Endothelial cell of umbilical vein (primary cell): ENCODE results near the gene MAPRE2. TPM values are rescaled to one million over a fixed set of nuclear protein-coding genes. Genes with fewer than 3 reads are reported as not detected.

ENCODE experiments used
- BruUV-seq: library from RNA; stranded (reverse); fragments of 400-500 nt; replicated peaks from 2 replicates; lab custom pipeline; 2021; lab: Mats Ljungman, UMichigan
- CTCF ChIA-PET: fragments of 300-600, 350-600 bp; sonication (Branson Sonifier 250); formaldehyde crosslinking; loops from one replicate; lab custom pipeline; 2021; ENCODE audit warnings: antibody characterized with exemption, inconsistent platforms; lab: Charles Lee
- POLR2A ChIA-PET: fragments of 300-600, 350-600 bp; sonication (Branson Sonifier 250); formaldehyde crosslinking; loops from one replicate; lab custom pipeline; 2021; ENCODE audit warnings: antibody characterized with exemption, inconsistent platforms; lab: Charles Lee
- DNase-seq: peaks from one replicate; pipeline ENCODE4 v3.0.0-alpha.2; 2011; ENCODE audit warnings: low read depth, low spot score
- FAIRE-seq: peaks from 2 replicates; lab custom pipeline; 2011; peaks lifted over from hg19 to GRCh38; lab: Jason Lieb, UNC
- H2AFZ ChIP-seq: 2 replicates; pipeline ENCODE4 v1.6.0; 2012; ENCODE audit warnings: low read depth, low read length, control low read depth, inconsistent platforms
- H3K27ac ChIP-seq: 2 replicates; pipeline ENCODE4 v1.5.1; 2011; ENCODE audit warnings: low read depth, mild to moderate bottlenecking, control low read depth, low read length, moderate library complexity; ENCODE audit not compliant: insufficient read depth
- H3K27me3 ChIP-seq, 2 experiments: 2 replicates each; pipeline versions ENCODE4 v1.6.0 to v1.6.1; 2011; ENCODE audit warnings: low read length in 2 of 2, mixed read lengths in 1 of 2; ENCODE audit not compliant: control insufficient read depth in 2 of 2, insufficient read depth in 2 of 2
- H3K36me3 ChIP-seq, 2 experiments: 2 replicates in 1 of 2; 3 replicates in 1 of 2; pipeline ENCODE4 v1.5.1; 2011; ENCODE audit warnings: low read length in 2 of 2, mild to moderate bottlenecking in 1 of 2, moderate library complexity in 1 of 2; ENCODE audit not compliant: control insufficient read depth in 2 of 2, insufficient read depth in 2 of 2; ENCODE audit errors: extremely low read depth in 1 of 2
- H3K4me1 ChIP-seq: 3 replicates; pipeline ENCODE4 v1.5.1; 2011; ENCODE audit warnings: mild to moderate bottlenecking, low read length; ENCODE audit not compliant: control insufficient read depth, insufficient read depth; ENCODE audit errors: extremely low read depth
- H3K4me2 ChIP-seq: 2 replicates; pipeline ENCODE4 v1.6.1; 2011; ENCODE audit warnings: low read length, control low read depth, mixed read lengths; ENCODE audit not compliant: insufficient read depth
- H3K4me3 ChIP-seq, 3 experiments: fragments of 200-600 bp in 1 of 3; sonication (generic), shearing (Covaris generic) in 1 of 3; replicated peaks in 1 of 3; 2 replicates each; pipeline ENCODE4 v1.5.1; 2011 to 2016; ENCODE audit warnings: control low read depth in 3 of 3, low read length in 3 of 3, mild to moderate bottlenecking in 2 of 3, inconsistent platforms in 1 of 3, low read depth in 1 of 3, moderate library complexity in 1 of 3; ENCODE audit not compliant: insufficient read depth in 1 of 3
- H3K79me2 ChIP-seq: 2 replicates; pipeline ENCODE4 v1.6.0; 2012; ENCODE audit warnings: low read length, inconsistent platforms; ENCODE audit not compliant: control insufficient read depth, insufficient read depth
- H3K9ac ChIP-seq: replicated peaks from 2 replicates; pipeline ENCODE3; 2011; ENCODE audit warnings: low read length, control low read depth; ENCODE audit not compliant: insufficient read depth; ENCODE audit errors: extremely low read depth
- H3K9me1 ChIP-seq: replicated peaks from 3 replicates; pipeline ENCODE4 v1.6.0; 2011; ENCODE audit warnings: mild to moderate bottlenecking, low read length; ENCODE audit not compliant: control insufficient read depth, insufficient read depth; ENCODE audit errors: extremely low read depth
- H3K9me3 ChIP-seq: replicated peaks from 2 replicates; pipeline ENCODE4 v1.5.1; 2012; ENCODE audit warnings: low read length, inconsistent platforms; ENCODE audit not compliant: control insufficient read depth, insufficient read depth
- H4K20me1 ChIP-seq: replicated peaks from 2 replicates; pipeline ENCODE3; 2011; ENCODE audit warnings: mild to moderate bottlenecking, low read length; ENCODE audit not compliant: control insufficient read depth, insufficient read depth; ENCODE audit errors: extremely low read depth
- EZH2 ChIP-seq: IDR thresholded peaks from 2 replicates; pipeline ENCODE4 v1.6.1; 2012; ENCODE audit warnings: borderline replicate concordance, low read depth, mild to moderate bottlenecking, moderate library complexity, low read length, inconsistent platforms; ENCODE audit not compliant: severe bottlenecking
- FOS ChIP-seq: IDR thresholded peaks from 2 replicates; pipeline ENCODE4 v1.6.1; 2011; ENCODE audit warnings: mild to moderate bottlenecking, low read length, moderate library complexity, borderline replicate concordance; ENCODE audit not compliant: insufficient read depth
- GATA2 ChIP-seq: IDR thresholded peaks from 2 replicates; pipeline ENCODE4 v1.7.0; 2011; ENCODE audit warnings: low read depth, mild to moderate bottlenecking, moderate library complexity, mixed read lengths, low read length; ENCODE audit not compliant: insufficient read length, insufficient read depth
- JUN ChIP-seq: IDR thresholded peaks from 2 replicates; pipeline ENCODE4 v1.6.1; 2011; ENCODE audit warnings: borderline replicate concordance, low read depth; ENCODE audit not compliant: insufficient read length, insufficient read depth
- MYC ChIP-seq: IDR thresholded peaks from one replicate; pipeline ENCODE4 v1.6.1; 2011; ENCODE audit warnings: mild to moderate bottlenecking, low read depth, low read length
- POLR2A ChIP-seq: IDR thresholded peaks from 2 replicates; pipeline ENCODE4 v1.6.1; 2012; ENCODE audit warnings: low read depth, mild to moderate bottlenecking, control low read depth, low read length
- POLR2AphosphoS5 ChIP-seq: IDR thresholded peaks from 2 replicates; pipeline ENCODE4 v1.6.1; 2012; ENCODE audit warnings: low read depth, mild to moderate bottlenecking, control low read depth, low read length, moderate library complexity; ENCODE audit not compliant: insufficient read depth
- dilution Hi-C: fragments of 300-500 bp; cut with MboI; formaldehyde crosslinking; loops from one replicate; pipeline ENCODE4 v1.15.0; 2019; ENCODE audit warnings: low sequenced_read_pairs; ENCODE audit not compliant: extremely low pct_ligation_motif_present
- intact Hi-C: fragments of 100-400 bp; cut with micrococcal nuclease; formaldehyde crosslinking; loops from one replicate; pipeline ENCODE4 v1.10.0; 2022
- polyA plus RNA-seq, 4 experiments: library from polyadenylated mRNA; depleted of rRNA in 3 of 4; stranded (reverse) in 3 of 4; unstranded in 1 of 4; fragments of >200 nt; gene quantifications; 2 replicates each; pipeline versions ENCODE4 v1.2.1 to v1.2.3, GENCODE V29; 2011 to 2012; ENCODE audit warnings: missing spikeins in 1 of 4
- total RNA-seq: library from RNA; stranded (reverse); gene quantifications from 2 replicates; pipeline ENCODE4 v1.2.3, GENCODE V29; 2021
- TF ChIP-seq, protein P1 (sequence below), 2 donors: IDR thresholded peaks; 1 replicate in 1 of 2; 2 replicates in 1 of 2; pipeline ENCODE4 v1.5.1; 2011; ENCODE audit warnings: low read length in 2 of 2, mild to moderate bottlenecking in 2 of 2, moderate library complexity in 2 of 2, control low read depth in 1 of 2, inconsistent platforms in 1 of 2, low read depth in 1 of 2; ENCODE audit not compliant: insufficient read depth in 1 of 2; ENCODE audit errors: extremely low read depth in 1 of 2
- TF ChIP-seq, protein P2 (sequence below): IDR thresholded peaks from 2 replicates; pipeline ENCODE4 v1.6.1; 2011; ENCODE audit not compliant: insufficient read depth, insufficient read length

MAPRE2 gene
- total and polyA plus RNA-seq, 2 donors (not counting 3 experiments of a cell fraction or from before 2014, with no cell fraction given) = 117 to 148 TPM

- H3K9ac ChIP-seq = no peak overlapping the region
Measured at GRCh38 chr18:35130236-35130635, 89.0 kb downstream of the MAPRE2 start.

More at GRCh38 chr18:35130236-35130635, 89.0 kb downstream of the MAPRE2 start:
- H3K4me1 ChIP-seq = peaks cover 9% of the 10 kb centered on the region
- H4K20me1 ChIP-seq = peaks cover 4% of the 10 kb centered on the region
- H3K79me2 ChIP-seq = no peaks in the 10 kb centered on the region
- no peak for DNase-seq
- ChIA-PET CTCF (interaction anchor here (0.6 to 2.8 kb wide), 3 partner anchors 14 to 250 kb away, joined by 3 to 17 read pairs (median 4); no protein-coding TSS in a partner anchor), POLR2A (interaction anchor here (0.6 kb wide), 1 partner anchor 263 kb away, joined by 3 read pairs; no protein-coding TSS in a partner anchor)
- no peak for FAIRE-seq
- TF ChIP-seq GATA2 = no peak
- TF ChIP-seq JUN = no peak
- TF ChIP-seq POLR2A = no peak
- no peak for TF ChIP-seq EZH2
- TF ChIP-seq, protein P1, sequence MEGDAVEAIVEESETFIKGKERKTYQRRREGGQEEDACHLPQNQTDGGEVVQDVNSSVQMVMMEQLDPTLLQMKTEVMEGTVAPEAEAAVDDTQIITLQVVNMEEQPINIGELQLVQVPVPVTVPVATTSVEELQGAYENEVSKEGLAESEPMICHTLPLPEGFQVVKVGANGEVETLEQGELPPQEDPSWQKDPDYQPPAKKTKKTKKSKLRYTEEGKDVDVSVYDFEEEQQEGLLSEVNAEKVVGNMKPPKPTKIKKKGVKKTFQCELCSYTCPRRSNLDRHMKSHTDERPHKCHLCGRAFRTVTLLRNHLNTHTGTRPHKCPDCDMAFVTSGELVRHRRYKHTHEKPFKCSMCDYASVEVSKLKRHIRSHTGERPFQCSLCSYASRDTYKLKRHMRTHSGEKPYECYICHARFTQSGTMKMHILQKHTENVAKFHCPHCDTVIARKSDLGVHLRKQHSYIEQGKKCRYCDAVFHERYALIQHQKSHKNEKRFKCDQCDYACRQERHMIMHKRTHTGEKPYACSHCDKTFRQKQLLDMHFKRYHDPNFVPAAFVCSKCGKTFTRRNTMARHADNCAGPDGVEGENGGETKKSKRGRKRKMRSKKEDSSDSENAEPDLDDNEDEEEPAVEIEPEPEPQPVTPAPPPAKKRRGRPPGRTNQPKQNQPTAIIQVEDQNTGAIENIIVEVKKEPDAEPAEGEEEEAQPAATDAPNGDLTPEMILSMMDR (IDR thresholded peaks at IDR 0.05; ENCODE audit: extremely low read depth in 1 of 2, insufficient read depth in 1 of 2, low read depth in 1 of 2, low read length in 2 of 2) = no peak
- TF ChIP-seq MYC = no peak
- TF ChIP-seq POLR2AphosphoS5 = no peak
- TF ChIP-seq FOS = no peak
- TF ChIP-seq, protein P2, sequence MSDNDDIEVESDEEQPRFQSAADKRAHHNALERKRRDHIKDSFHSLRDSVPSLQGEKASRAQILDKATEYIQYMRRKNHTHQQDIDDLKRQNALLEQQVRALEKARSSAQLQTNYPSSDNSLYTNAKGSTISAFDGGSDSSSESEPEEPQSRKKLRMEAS = no peak
- H3K36me3 ChIP-seq = peaks cover 26 to 27% of the 10 kb centered on the region in 2 experiments
- no peak overlapping the region for H2AFZ ChIP-seq
- no peaks in the 10 kb centered on the region for H3K9me1 ChIP-seq
- dilution Hi-C loops (no loop called here), intact Hi-C loops (no loop called here)
- BruUV-seq = no TSS peak
- no peaks in the 10 kb centered on the region for H3K27me3 ChIP-seq
- no peak overlapping the region for H3K4me3 ChIP-seq
- no peak overlapping the region for H3K27ac ChIP-seq
- H3K4me2 ChIP-seq = no peak overlapping the region
- H3K9me3 ChIP-seq = no peaks in the 10 kb centered on the region
